Stimulated activated CD8-positive, alpha-beta memory T cell treated with anti-CD3 and anti-CD28 coated beads, Interleukin-12 subunit alpha, Interleukin-12 subunit beta, amount 100 ng/mL, for 1 hour (primary cell): Measurements from ENCODE around the gene CGB7.

Source experiments
- DNase-seq: peaks from one replicate; pipeline ENCODE4 v3.0.0-alpha.2; 2020; ENCODE audit warnings: low read depth

Gene CGB7

GRCh38 chr19:49016067-49016839 lies 41.3 kb downstream of the CGB7 start:
- no peak for DNase-seq

GRCh38 chr19:49014870-49015255 lies 42.7 kb downstream of the CGB7 start:
- DNase-seq, result no peak

GRCh38 chr19:49014123-49014869 lies 43.3 kb downstream of the CGB7 start:
- no peak for DNase-seq

GRCh38 chr19:49011194-49011593 lies 46.4 kb downstream of the CGB7 start:
- DNase-seq, result no peak

- DNase-seq, result no peak
These were observed 47.1 kb downstream of the CGB7 start for GRCh38 chr19:49010453-49010852.

- no peak for DNase-seq
These were observed 47.7 kb downstream of the CGB7 start for GRCh38 chr19:49009828-49010227.

- DNase-seq, result no peak
These were observed 50.6 kb downstream of the CGB7 start for GRCh38 chr19:49006905-49007304.

GRCh38 chr19:49004964-49005614 lies 52.5 kb downstream of the CGB7 start:
- no peak for DNase-seq
